HK-2 (cell line): ENCODE measurements around the gene GADD45GIP1.
"Not testable (repeated sequence)": the region's sequence is repeated elsewhere in the genome, so short reads cannot be mapped to it uniquely, and the experiment has no call there.

Experiments
- DNase-seq: peaks from one replicate; pipeline ENCODE4 v3.0.0-alpha.2; 2018; ENCODE audit not compliant: unreplicated experiment

The GADD45GIP1 gene

GRCh38 chr19:12987781-12988180 lies 30.8 kb upstream of the GADD45GIP1 start:
- no peak for DNase-seq

DNA sequence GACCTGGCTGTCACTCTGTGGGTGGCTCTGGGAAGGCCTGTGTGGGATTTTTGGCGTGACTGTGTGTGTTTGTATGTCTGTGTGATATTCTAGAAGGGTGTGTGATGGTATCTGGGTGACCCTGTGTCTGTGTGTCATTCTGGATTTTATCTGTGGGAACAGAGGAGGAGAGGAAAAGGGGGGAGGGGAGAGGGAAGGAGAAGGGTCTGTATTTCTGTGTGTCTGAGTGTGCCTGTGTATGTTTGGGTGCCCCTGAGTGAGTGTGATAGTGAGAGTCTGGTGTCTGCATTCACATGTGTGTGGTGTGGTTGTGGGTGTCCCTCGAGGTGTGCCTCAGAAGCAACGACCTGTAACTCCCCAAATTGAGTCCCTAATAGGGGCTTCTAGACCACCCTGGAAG lies 30.2 kb upstream of the GADD45GIP1 start:
- no peak for DNase-seq

DNA sequence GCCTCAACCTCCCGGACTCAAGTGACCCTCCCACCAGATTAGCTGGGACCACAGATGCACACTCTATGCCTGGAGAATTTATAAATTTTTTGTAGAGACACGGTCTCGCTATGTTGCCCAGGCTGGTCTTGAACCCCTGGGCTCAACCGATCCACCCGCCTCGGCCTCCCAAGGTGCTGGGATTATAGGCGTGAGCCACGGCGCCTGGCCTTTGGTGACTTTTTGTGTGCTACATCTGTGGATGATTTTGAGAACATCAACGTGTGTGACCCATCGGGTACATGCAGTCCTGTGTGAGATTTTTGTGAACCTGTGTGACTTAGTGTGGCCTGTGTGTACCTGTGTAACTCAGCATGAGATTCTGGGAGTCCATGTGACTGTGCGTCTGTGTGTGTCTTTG lies 29.7 kb upstream of the GADD45GIP1 start:
- no peak for DNase-seq

- no peak for DNase-seq
Measured at GRCh38 chr19:12985049-12985776, 28.2 kb upstream of the GADD45GIP1 start.

- DNase-seq, result no peak
Measured at GRCh38 chr19:12984683-12985048, 27.6 kb upstream of the GADD45GIP1 start.

- no peak for DNase-seq
Measured at GRCh38 chr19:12984143-12984627, 27.2 kb upstream of the GADD45GIP1 start.

DNA sequence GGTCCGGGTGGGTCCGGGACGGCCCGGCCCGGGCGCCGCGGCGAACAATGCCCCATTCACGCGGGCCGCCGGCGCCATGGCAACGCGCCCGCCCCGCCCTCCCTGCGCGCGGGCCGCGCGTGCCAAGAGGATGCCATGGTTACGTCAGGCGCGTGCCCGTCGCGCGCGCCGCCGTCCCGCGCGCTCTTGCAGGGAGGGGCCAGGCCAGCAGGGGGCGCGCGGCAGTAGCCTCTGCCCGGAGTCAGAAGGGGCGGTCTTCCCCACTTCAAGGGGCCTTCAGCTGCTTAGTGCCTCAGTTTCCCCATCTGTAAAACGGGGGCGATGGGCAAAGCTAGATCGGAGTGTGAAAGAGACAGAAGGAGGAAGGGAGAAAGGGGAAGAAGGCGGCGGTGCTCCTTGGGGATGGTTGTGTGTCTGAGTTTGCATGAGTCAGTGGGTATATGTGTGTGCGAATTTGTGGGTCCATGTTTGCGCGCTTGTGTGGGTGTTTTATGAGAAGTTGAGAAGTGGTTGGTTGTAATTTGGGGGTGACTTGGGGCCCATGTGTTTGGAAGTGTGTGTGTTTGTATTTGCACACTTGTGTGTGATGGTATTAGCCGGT lies 26.6 kb upstream of the GADD45GIP1 start:
- DNase-seq, result peak; percentile 78

GRCh38 chr19:12983091-12983490 lies 26.1 kb upstream of the GADD45GIP1 start:
- no peak for DNase-seq

- no peak for DNase-seq
Measured at GRCh38 chr19:12982648-12983047, 25.6 kb upstream of the GADD45GIP1 start.

DNA sequence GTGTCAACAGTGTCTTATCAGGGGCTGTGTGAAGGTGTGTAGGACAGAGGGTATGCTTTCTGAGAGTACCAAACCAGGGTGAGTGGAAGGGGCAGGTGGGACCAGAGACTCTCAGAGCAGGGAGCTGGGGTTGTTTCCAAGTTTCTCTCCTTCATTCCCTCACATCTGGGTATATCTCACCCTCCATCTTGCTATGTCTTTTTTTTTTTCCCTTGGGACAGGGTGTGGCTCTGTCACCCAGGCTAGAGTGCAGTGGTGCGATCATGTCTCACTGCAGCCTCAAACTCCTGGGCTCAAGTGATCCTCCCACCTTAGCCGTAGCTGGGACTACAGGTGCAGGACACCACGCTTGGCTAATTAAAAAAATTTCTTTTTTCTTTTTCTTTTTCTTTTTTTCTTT lies 23.0 kb upstream of the GADD45GIP1 start:
- DNase-seq, result no peak

GRCh38 chr19:12976109-12976508 lies 19.1 kb upstream of the GADD45GIP1 start:
- DNase-seq, result not testable (repeated sequence)

DNA sequence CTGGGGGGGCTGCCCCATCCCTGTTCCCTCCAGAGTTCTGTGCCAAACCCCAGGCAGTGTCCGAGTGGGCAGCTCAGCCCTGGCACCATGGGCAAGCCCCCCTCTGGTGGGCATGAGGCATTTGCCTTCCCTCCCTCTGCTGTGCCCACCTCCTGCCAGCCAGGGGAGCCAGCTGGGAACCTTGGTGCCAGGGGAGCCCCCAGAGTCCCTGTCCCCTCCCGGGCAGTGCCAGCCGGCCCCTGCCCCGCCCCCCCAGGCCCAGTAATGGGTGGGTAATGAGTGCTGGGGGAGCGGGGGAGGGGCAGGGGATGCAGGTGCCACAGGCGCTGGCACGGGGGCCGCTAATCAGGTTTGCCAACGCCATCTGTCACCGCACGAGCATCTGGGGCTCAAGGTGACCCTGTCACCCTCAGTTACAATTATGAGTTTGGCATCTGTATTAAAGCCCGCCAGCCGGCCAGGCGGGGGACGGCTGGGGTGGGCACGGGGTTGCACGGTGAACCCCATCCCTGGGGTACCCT lies 18.3 kb upstream of the GADD45GIP1 start:
- DNase-seq, result no peak

DNA sequence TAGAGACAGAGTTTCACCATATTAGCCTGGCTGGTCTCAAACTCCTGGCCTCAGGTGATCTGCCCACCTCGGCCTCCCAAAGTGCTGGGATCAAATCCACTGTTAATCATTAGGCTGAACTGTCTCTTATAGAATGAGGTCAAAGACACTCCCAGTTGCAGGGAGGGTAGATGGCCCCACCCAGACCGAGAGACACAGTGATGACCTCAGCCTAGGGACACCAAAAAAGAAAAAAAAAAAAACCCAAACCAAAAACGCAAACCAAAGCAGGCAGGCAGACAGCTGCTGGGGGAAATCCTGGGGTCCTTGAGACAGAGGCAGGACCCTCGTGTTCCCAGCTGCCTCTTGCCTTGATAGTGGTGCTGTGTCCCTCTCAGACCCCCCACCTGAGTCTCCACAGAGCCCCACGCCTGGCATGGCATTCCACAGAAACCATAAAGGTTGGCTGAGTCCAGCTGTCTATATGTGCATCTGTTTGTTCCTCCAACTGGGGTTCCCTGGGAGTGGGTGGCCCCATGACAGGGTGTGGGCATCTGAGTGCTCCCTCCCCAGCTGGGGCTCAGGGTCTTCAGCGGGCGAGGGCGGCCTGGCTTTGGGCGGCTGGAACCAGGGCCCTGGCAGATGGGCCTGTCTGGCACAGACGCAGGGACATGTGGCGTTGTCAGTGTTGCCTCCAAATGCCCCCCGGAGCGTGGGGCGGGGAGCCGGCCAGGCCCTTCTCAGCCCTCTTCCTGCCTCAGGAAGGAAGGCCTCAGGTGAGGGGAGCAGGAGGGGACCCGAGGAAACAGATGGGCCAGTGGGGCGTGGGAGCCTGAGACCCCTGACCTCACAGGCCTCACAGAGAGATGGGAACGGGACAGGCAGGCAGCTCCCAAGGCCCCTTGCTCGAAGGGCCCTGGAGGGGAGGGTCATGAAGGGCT lies 17.5 kb upstream of the GADD45GIP1 start:
- DNase-seq, result peak; percentile 55

DNA sequence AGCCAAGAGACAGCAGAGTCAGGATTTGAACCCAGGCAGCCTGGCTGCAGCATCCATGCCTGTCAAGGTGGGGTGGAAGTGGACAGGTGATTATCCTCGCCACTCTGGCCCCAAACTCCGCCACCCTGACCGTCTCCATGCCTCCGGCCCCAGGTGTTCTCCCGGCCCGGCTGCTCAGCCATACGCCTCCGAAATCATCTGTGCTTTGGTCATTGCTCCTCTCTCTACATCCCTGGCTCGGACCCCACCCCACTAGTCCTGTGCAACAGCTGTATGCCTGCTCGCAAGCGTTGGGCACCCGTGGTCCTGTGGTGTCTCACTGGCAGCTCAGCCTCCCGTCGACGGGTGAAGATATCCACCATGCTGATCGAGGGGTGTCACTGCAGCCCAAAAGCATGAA lies 16.2 kb upstream of the GADD45GIP1 start:
- no peak for DNase-seq

- no peak for DNase-seq
Measured at GRCh38 chr19:12970070-12970820, 13.2 kb upstream of the GADD45GIP1 start.

GRCh38 chr19:12969292-12969988 lies 12.4 kb upstream of the GADD45GIP1 start, which contains the start of gene DAND5:
Gene DAND5 (plus strand): TSS chr19:12969576. CDS start chr19:12969661, 85 bp downstream.
- DNase-seq, result no peak

GRCh38 chr19:12967907-12968306 lies 10.9 kb upstream of the GADD45GIP1 start:
- DNase-seq, result no peak

DNA sequence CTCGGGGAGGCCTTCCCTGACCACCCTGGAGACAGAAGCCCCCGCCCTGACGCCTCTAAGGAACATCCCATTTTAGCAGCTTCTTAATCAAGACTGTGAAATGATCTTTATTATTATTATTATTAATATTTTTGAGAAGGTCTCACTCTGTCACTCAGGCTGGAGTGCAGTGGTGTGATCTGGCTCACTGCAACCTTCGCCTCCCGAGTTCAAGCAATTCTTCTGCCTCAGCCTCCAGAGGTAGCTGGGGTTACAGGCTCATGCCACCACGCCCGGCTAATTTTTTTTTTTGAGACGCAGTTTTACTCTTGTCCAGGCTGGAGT lies 8.8 kb upstream of the GADD45GIP1 start:
- DNase-seq, result no peak

DNA sequence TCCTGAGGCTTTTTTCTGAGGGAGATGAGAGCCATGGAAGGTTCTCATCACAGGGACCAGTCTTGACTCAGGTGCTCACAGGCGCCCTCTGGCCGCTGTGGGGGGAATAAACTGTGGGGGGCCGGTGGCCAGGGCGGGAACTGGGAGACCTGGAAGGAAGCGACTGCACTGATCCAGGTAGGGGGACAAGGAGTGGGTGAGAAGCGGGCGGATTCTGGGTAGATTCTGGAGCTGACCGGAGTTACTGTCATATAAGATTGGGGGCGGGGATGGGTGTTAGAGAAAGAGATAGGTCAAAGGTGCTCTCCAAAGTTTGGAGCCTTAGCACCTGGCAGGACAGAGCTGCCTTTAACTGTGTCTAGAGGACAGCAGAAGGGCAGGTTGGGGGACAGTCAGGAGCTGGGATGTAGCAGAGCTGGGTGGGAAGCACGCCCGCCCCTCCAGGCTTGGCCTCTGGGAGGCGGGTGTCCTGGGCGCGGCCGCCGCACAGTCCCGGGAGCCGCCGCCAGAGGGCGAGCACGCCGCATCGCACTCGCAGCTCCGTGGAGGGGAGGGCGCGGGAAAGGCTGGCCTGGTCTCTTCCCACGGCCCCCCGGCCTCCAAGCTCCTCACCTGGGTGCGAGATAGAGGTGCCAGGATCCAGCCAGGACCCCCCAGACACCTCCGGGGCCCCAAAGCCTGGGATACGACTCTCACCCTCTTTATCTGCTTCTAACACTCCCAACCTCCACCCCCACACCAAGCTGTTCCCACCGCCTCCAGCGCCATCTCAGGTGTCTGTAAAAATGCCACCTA lies 8.2 kb upstream of the GADD45GIP1 start:
- peak; percentile 87 for DNase-seq

DNA sequence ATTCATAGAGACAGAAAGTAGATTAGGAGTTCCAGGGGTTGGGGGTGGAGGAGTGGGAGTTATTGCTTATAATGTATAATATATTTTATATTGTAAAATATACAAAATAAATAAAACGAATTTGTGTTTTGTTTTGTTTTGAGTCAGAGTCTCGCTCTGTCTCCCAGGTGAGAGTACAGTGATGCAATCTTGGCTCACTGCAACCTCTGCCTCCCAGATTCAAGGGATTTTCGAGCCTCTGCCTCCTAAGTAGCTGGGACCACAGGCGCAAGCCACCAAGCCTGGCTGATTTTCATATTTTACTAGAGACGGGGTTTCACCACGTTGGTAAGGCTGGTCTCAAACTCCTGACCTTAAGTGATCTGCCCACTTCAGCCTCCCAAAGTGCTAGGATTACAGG lies 2.5 kb upstream of the GADD45GIP1 start:
- DNase-seq, result no peak
